Karpas-422 (cell line): ENCODE measurements around the gene POLK. TPM values are rescaled to one million over a fixed set of nuclear protein-coding genes. Genes with fewer than 3 reads are reported as not detected.

ENCODE experiments used
- DNase-seq: peaks from one replicate; pipeline ENCODE4 v3.0.0-alpha.2; 2015
- H2AFZ ChIP-seq: fragments of 200-600 bp; sonication (generic); 2 replicates; pipeline ENCODE4 v1.6.1; 2014; ENCODE audit warnings: antibody characterized with exemption, low read length, mixed read lengths
- H3K27ac ChIP-seq: fragments of 200-600 bp; sonication (generic); 2 replicates; pipeline ENCODE4 v1.5.1; 2014; ENCODE audit warnings: mild to moderate bottlenecking, low read length, moderate library complexity
- H3K27me3 ChIP-seq: fragments of 200-600 bp; sonication (generic); 2 replicates; pipeline ENCODE4 v1.6.1; 2014; ENCODE audit warnings: low read length, mixed read lengths
- H3K36me3 ChIP-seq: fragments of 200-600 bp; sonication (generic); 2 replicates; pipeline ENCODE4 v1.6.1; 2014; ENCODE audit warnings: low read length, mixed read lengths; ENCODE audit not compliant: insufficient read depth
- H3K4me1 ChIP-seq: fragments of 200-600 bp; sonication (generic); 2 replicates; pipeline ENCODE4 v1.6.1; 2014; ENCODE audit warnings: mild to moderate bottlenecking, low read length, mixed read lengths
- H3K4me2 ChIP-seq: fragments of 200-600 bp; sonication (generic); 2 replicates; pipeline ENCODE4 v1.6.1; 2014; ENCODE audit warnings: low read length, low read depth, mild to moderate bottlenecking; ENCODE audit not compliant: poor library complexity, severe bottlenecking
- H3K4me3 ChIP-seq: fragments of 200-600 bp; sonication (generic); 2 replicates; pipeline ENCODE4 v1.5.1; 2014; ENCODE audit warnings: mild to moderate bottlenecking, antibody characterized with exemption, low read length, mixed read lengths
- H3K79me2 ChIP-seq: fragments of 200-600 bp; sonication (generic); 2 replicates; pipeline ENCODE4 v1.6.1; 2014; ENCODE audit warnings: mild to moderate bottlenecking, low read length, mixed read lengths
- H3K9ac ChIP-seq: fragments of 200-600 bp; sonication (generic); 2 replicates; pipeline ENCODE4 v1.6.0; 2014; ENCODE audit warnings: low read length
- H3K9me2 ChIP-seq: fragments of 200-600 bp; sonication (generic), shearing (Covaris generic); replicated peaks from 2 replicates; pipeline ENCODE4 v1.6.0; 2014; ENCODE audit warnings: mild to moderate bottlenecking, low read length, moderate library complexity; ENCODE audit not compliant: insufficient read depth
- H3K9me3 ChIP-seq: fragments of 300-700, 200-600 bp; sonication (generic); 2 replicates; pipeline ENCODE4 v1.6.1; 2014; ENCODE audit warnings: low read length, mixed read lengths
- H4K20me1 ChIP-seq: fragments of 200-600 bp; sonication (generic); 2 replicates; pipeline ENCODE4 v1.6.1; 2014; ENCODE audit warnings: mild to moderate bottlenecking, antibody characterized with exemption, low read length, low read depth; ENCODE audit not compliant: insufficient read depth
- total RNA-seq: library from RNA; depleted of rRNA; stranded (reverse); fragments of >200 nt; shearing (Covaris generic); gene quantifications from 2 replicates; pipeline ENCODE4 v1.2.3, GENCODE V29; 2014; ENCODE audit warnings: low replicate concordance

POLK gene
- total RNA-seq, 1 experiment from 2014 or later, result 28.4 TPM

- H3K9me3 ChIP-seq, result no peaks in the 10 kb centered on the region
- DNase-seq, result no peak
- H3K27ac ChIP-seq, result no peak overlapping the region
- H3K9ac ChIP-seq, result no peak overlapping the region
- no peaks in the 10 kb centered on the region for H3K27me3 ChIP-seq
- H2AFZ ChIP-seq, result no peak overlapping the region
- no peak overlapping the region for H3K4me2 ChIP-seq
- H3K36me3 ChIP-seq, result no peaks in the 10 kb centered on the region
- H3K79me2 ChIP-seq, result no peaks in the 10 kb centered on the region
- H3K9me2 ChIP-seq, result no peaks in the 10 kb centered on the region; the same call in 1 of the 2 replicates
- H3K4me1 ChIP-seq, result peaks cover 5% of the 10 kb centered on the region
- H3K4me3 ChIP-seq, result no peak overlapping the region
- H4K20me1 ChIP-seq, result no peaks in the 10 kb centered on the region
Observed at GRCh38 chr5:75626959-75627358, 115.3 kb downstream of the POLK start.

GRCh38 chr5:75627801-75628200, 116.1 kb downstream of the POLK start:
- Histone ChIP-seq H3K27me3 (no peaks in the 10 kb centered on the region), H3K9me2 (no peaks in the 10 kb centered on the region; the same call in 1 of the 2 replicates), H3K9me3 (no peaks in the 10 kb centered on the region), H3K4me1 (peaks cover 5% of the 10 kb centered on the region), H3K4me3 (no peak overlapping the region), H3K4me2 (no peak overlapping the region), H4K20me1 (no peaks in the 10 kb centered on the region), H3K9ac (no peak overlapping the region), H2AFZ (no peak overlapping the region), H3K27ac (no peak overlapping the region), H3K79me2 (no peaks in the 10 kb centered on the region), H3K36me3 (no peaks in the 10 kb centered on the region)
- no peak for DNase-seq

GRCh38 chr5:75630875-75631274, 119.2 kb downstream of the POLK start:
- H4K20me1 ChIP-seq, result no peaks in the 10 kb centered on the region
- H3K27me3 ChIP-seq, result no peaks in the 10 kb centered on the region
- peaks cover 5% of the 10 kb centered on the region for H3K4me1 ChIP-seq
- no peaks in the 10 kb centered on the region for H3K36me3 ChIP-seq
- H3K9me3 ChIP-seq, result no peaks in the 10 kb centered on the region
- no peaks in the 10 kb centered on the region for H3K79me2 ChIP-seq
- H3K4me3 ChIP-seq, result no peak overlapping the region
- no peak for DNase-seq
- no peaks in the 10 kb centered on the region; the same call in 1 of the 2 replicates for H3K9me2 ChIP-seq
- no peak overlapping the region for H2AFZ ChIP-seq
- H3K4me2 ChIP-seq, result no peak overlapping the region
- no peak overlapping the region for H3K27ac ChIP-seq
- H3K9ac ChIP-seq, result no peak overlapping the region

GRCh38 chr5:75632321-75632720, 120.6 kb downstream of the POLK start:
- no peak overlapping the region for H3K4me2 ChIP-seq
- H3K9ac ChIP-seq, result no peak overlapping the region
- no peak overlapping the region for H2AFZ ChIP-seq
- DNase-seq, result no peak
- H3K9me3 ChIP-seq, result no peaks in the 10 kb centered on the region
- no peak overlapping the region for H3K4me3 ChIP-seq
- peaks cover under 1% of the 10 kb centered on the region for H3K4me1 ChIP-seq
- H3K27me3 ChIP-seq, result no peaks in the 10 kb centered on the region
- H3K9me2 ChIP-seq, result no peaks in the 10 kb centered on the region; the same call in 1 of the 2 replicates
- no peaks in the 10 kb centered on the region for H4K20me1 ChIP-seq
- H3K79me2 ChIP-seq, result no peaks in the 10 kb centered on the region
- H3K27ac ChIP-seq, result no peak overlapping the region
- no peaks in the 10 kb centered on the region for H3K36me3 ChIP-seq

- Histone ChIP-seq H3K4me2 (no peak overlapping the region), H3K4me1 (no peaks in the 10 kb centered on the region), H3K4me3 (no peak overlapping the region), H3K79me2 (no peaks in the 10 kb centered on the region), H3K9ac (no peak overlapping the region), H2AFZ (no peak overlapping the region), H3K27me3 (no peaks in the 10 kb centered on the region), H3K36me3 (no peaks in the 10 kb centered on the region), H3K27ac (no peak overlapping the region), H4K20me1 (no peaks in the 10 kb centered on the region), H3K9me3 (no peaks in the 10 kb centered on the region), H3K9me2 (no peaks in the 10 kb centered on the region)
- DNase-seq, result no peak
Observed at GRCh38 chr5:75637949-75638348, 126.3 kb downstream of the POLK start.

GRCh38 chr5:75639535-75640311, 128.0 kb downstream of the POLK start:
- no peaks in the 10 kb centered on the region for H4K20me1 ChIP-seq
- no peaks in the 10 kb centered on the region for H3K4me1 ChIP-seq
- no peak for DNase-seq
- no peak overlapping the region for H3K9ac ChIP-seq
- no peaks in the 10 kb centered on the region for H3K36me3 ChIP-seq
- no peaks in the 10 kb centered on the region for H3K9me3 ChIP-seq
- H3K27me3 ChIP-seq, result no peaks in the 10 kb centered on the region
- no peak overlapping the region for H3K4me2 ChIP-seq
- H3K79me2 ChIP-seq, result no peaks in the 10 kb centered on the region
- no peak overlapping the region for H3K27ac ChIP-seq
- no peak overlapping the region for H3K4me3 ChIP-seq
- no peaks in the 10 kb centered on the region for H3K9me2 ChIP-seq
- no peak overlapping the region for H2AFZ ChIP-seq

- no peaks in the 10 kb centered on the region for H3K27me3 ChIP-seq
- H3K9ac ChIP-seq, result no peak overlapping the region
- H2AFZ ChIP-seq, result no peak overlapping the region
- H3K79me2 ChIP-seq, result no peaks in the 10 kb centered on the region
- H3K27ac ChIP-seq, result no peak overlapping the region
- H4K20me1 ChIP-seq, result no peaks in the 10 kb centered on the region
- H3K4me1 ChIP-seq, result no peaks in the 10 kb centered on the region
- H3K36me3 ChIP-seq, result no peaks in the 10 kb centered on the region
- no peak overlapping the region for H3K4me3 ChIP-seq
- no peak for DNase-seq
- H3K4me2 ChIP-seq, result no peak overlapping the region
- no peaks in the 10 kb centered on the region for H3K9me3 ChIP-seq
- no peaks in the 10 kb centered on the region for H3K9me2 ChIP-seq
Observed at GRCh38 chr5:75640395-75640794, 128.7 kb downstream of the POLK start.

- H3K4me1 ChIP-seq, result no peaks in the 10 kb centered on the region
- no peak overlapping the region for H3K4me3 ChIP-seq
- no peak for DNase-seq
- no peaks in the 10 kb centered on the region for H3K9me2 ChIP-seq
- no peaks in the 10 kb centered on the region for H3K27me3 ChIP-seq
- H3K4me2 ChIP-seq, result no peak overlapping the region
- H3K9ac ChIP-seq, result no peak overlapping the region
- H3K36me3 ChIP-seq, result no peaks in the 10 kb centered on the region
- H3K79me2 ChIP-seq, result no peaks in the 10 kb centered on the region
- H4K20me1 ChIP-seq, result no peaks in the 10 kb centered on the region
- no peaks in the 10 kb centered on the region for H3K9me3 ChIP-seq
- no peak overlapping the region for H2AFZ ChIP-seq
- H3K27ac ChIP-seq, result no peak overlapping the region
Observed at GRCh38 chr5:75640826-75641225, 129.1 kb downstream of the POLK start.
